Aorta (tissue), 5 donors: ENCODE measurements around the gene SLC25A47. TPM values are rescaled to one million over a fixed set of nuclear protein-coding genes. Genes with fewer than 3 reads are reported as not detected.
A peak's percentile ranks its signal among the peaks of the same experiment; 100 is the strongest.
"Not testable (repeated sequence)": the region's sequence is repeated elsewhere in the genome, so short reads cannot be mapped to it uniquely, and the experiment has no call there.

Experiments used
- ATAC-seq: fragments of 200-7000 bp; cut with Tn5 transposase; one replicate; pipeline ENCODE4 v1.9.1; 2022; ENCODE audit warnings: moderate library complexity; ENCODE audit not compliant: low FRiP score
- DNase-seq, 2 donors: peaks; one replicate each; pipeline ENCODE4 v3.0.0-alpha.2; 2020
- H3K27ac ChIP-seq, 2 donors: one replicate each; pipeline ENCODE4 v1.5.1; 2013; ENCODE audit warnings: low read length in 2 of 2, mild to moderate bottlenecking in 2 of 2, moderate library complexity in 2 of 2, control low read depth in 1 of 2, inconsistent platforms in 1 of 2, low read depth in 1 of 2
- H3K27me3 ChIP-seq, 2 donors: one replicate each; pipeline ENCODE4 v1.6.1; 2013; ENCODE audit warnings: control low read depth in 1 of 2, low read length in 1 of 2, mild to moderate bottlenecking in 1 of 2, moderate library complexity in 1 of 2; ENCODE audit not compliant: insufficient read depth in 2 of 2, control insufficient read depth in 1 of 2
- H3K36me3 ChIP-seq, 2 donors: one replicate each; pipeline ENCODE4 v1.6.1; 2013; ENCODE audit warnings: control low read depth in 1 of 2, low read length in 1 of 2, mild to moderate bottlenecking in 1 of 2; ENCODE audit not compliant: insufficient read depth in 2 of 2, control insufficient read depth in 1 of 2
- H3K4me1 ChIP-seq, 2 donors: one replicate each; pipeline ENCODE4 v1.6.1; 2013; ENCODE audit warnings: low read length in 2 of 2, control low read depth in 1 of 2, mild to moderate bottlenecking in 1 of 2, moderate library complexity in 1 of 2; ENCODE audit not compliant: insufficient read depth in 2 of 2, control insufficient read depth in 1 of 2
- H3K4me3 ChIP-seq, 2 donors: one replicate each; pipeline ENCODE4 v1.5.1; 2013; ENCODE audit warnings: low read length in 2 of 2, control low read depth in 1 of 2, mild to moderate bottlenecking in 1 of 2
- H3K9me3 ChIP-seq: one replicate; pipeline ENCODE4 v1.6.1; 2013; ENCODE audit warnings: mild to moderate bottlenecking, low read length; ENCODE audit not compliant: control insufficient read depth
- WGBS, 2 donors: extraction: QIAGEN DNeasy Blood & Tissue Kit; methylation state at CpG; one replicate each; pipeline ENCODE4 v1.1.7; 2013; 5-methylcytosine and 5-hydroxymethylcytosine counted together
- intact Hi-C, 2 donors: fragments of 100-400 bp; cut with DNase I; formaldehyde crosslinking; loops; one replicate each; pipeline versions ENCODE4 v1.14.2 to v1.15.0; 2022
- polyA plus RNA-seq, 2 donors: library from polyadenylated mRNA; stranded (reverse); fragments of 200-250 nt; gene quantifications; one replicate each; pipeline ENCODE4 v1.2.3, GENCODE V29; 2013
- total RNA-seq, 2 donors: library from RNA; stranded (reverse); fragmentation: NEBNext Ultra II Directional; extraction: Animal tissue kit (Norgen Biotek cat#: 25700); gene quantifications; one replicate each; pipeline ENCODE4 v1.2.1, GENCODE V29; 2021
- donor health status: healthy with polysubstance abuse.
- donor health status: Bipolar disorder and iron deficiency.
- donor health status: DM: no; HTN: no; CAD: no.
- donor health status: DM: no; HTN: no; CAD: no.
- donor health status: DM: yes; HTN: yes; CAD: no.

SLC25A47 gene
- total and polyA plus RNA-seq, 4 donors = not detected

- Histone ChIP-seq H3K27me3 (no peaks in the 10 kb centered on the region), H3K4me3 (no peak overlapping the region), H3K9me3 (no peaks in the 10 kb centered on the region), H3K4me1 (no peaks in the 10 kb centered on the region), H3K36me3 (peaks cover 0 to 2% of the 10 kb centered on the region in 2 donors), H3K27ac (no peak overlapping the region)
- intact Hi-C loops = no loop called here
- 78% methylated on average over 14 of the region's 14 CpGs for WGBS, 2 donors
- ATAC-seq (no peak), DNase-seq (peak; percentile 24 to 63)
These were observed 29.5 kb upstream of the SLC25A47 start for GRCh38 chr14:100293497-100294212.

GRCh38 chr14:100294213-100294962, 28.8 kb upstream of the SLC25A47 start:
- H3K4me1 ChIP-seq = no peaks in the 10 kb centered on the region
- WGBS, 2 donors = 64 to 70% methylated on average over 12 of the region's 12 CpGs
- H3K9me3 ChIP-seq = no peaks in the 10 kb centered on the region
- H3K36me3 ChIP-seq = peaks cover 0 to 2% of the 10 kb centered on the region in 2 donors
- ATAC-seq (no peak), DNase-seq (peak; percentile 40 to 69)
- H3K4me3 ChIP-seq = no peak overlapping the region
- intact Hi-C loops = no loop called here
- H3K27ac ChIP-seq = no peak overlapping the region
- H3K27me3 ChIP-seq = no peaks in the 10 kb centered on the region

GRCh38 chr14:100294963-100295330, 28.2 kb upstream of the SLC25A47 start:
- H3K36me3 ChIP-seq = peaks cover 0 to 2% of the 10 kb centered on the region in 2 donors
- H3K4me3 ChIP-seq = no peak overlapping the region
- intact Hi-C loops = no loop called here
- DNase-seq (peak; percentile 29 to 34), ATAC-seq (no peak)
- no peaks in the 10 kb centered on the region for H3K9me3 ChIP-seq
- no peak overlapping the region for H3K27ac ChIP-seq
- WGBS, 2 donors = 88 to 97% methylated on average over 2 of the region's 2 CpGs
- H3K4me1 ChIP-seq = no peaks in the 10 kb centered on the region
- no peaks in the 10 kb centered on the region for H3K27me3 ChIP-seq

GRCh38 chr14:100295376-100296105, 27.6 kb upstream of the SLC25A47 start:
- Histone ChIP-seq H3K36me3 (peaks cover 0 to 2% of the 10 kb centered on the region in 2 donors), H3K27ac (no peak overlapping the region), H3K4me3 (no peak overlapping the region), H3K27me3 (no peaks in the 10 kb centered on the region), H3K4me1 (no peaks in the 10 kb centered on the region), H3K9me3 (no peaks in the 10 kb centered on the region)
- WGBS, 2 donors = 95% methylated on average over 16 of the region's 16 CpGs
- intact Hi-C loops = no loop called here
- ATAC-seq = no peak
- peak; percentile 24 to 40 for DNase-seq

GRCh38 chr14:100296106-100296651, 27.0 kb upstream of the SLC25A47 start:
- WGBS, 2 donors = 83 to 84% methylated on average over 9 of the region's 9 CpGs
- no peaks in the 10 kb centered on the region for H3K4me1 ChIP-seq
- H3K9me3 ChIP-seq = no peaks in the 10 kb centered on the region
- peak; percentile 27 to 52 for DNase-seq
- peaks cover 0 to 2% of the 10 kb centered on the region in 2 donors for H3K36me3 ChIP-seq
- intact Hi-C loops = no loop called here
- no peak overlapping the region for H3K4me3 ChIP-seq
- H3K27ac ChIP-seq = no peak overlapping the region
- ATAC-seq = no peak
- no peaks in the 10 kb centered on the region for H3K27me3 ChIP-seq

GRCh38 chr14:100296729-100297128, 26.4 kb upstream of the SLC25A47 start:
- intact Hi-C loops, H3K9me3 ChIP-seq, H3K27me3 ChIP-seq, H3K36me3 ChIP-seq, ATAC-seq, H3K4me3 ChIP-seq, H3K4me1 ChIP-seq: not testable (repeated sequence)
- 70 to 72% methylated on average over 11 of the region's 11 CpGs for WGBS, 2 donors
- H3K27ac ChIP-seq = peak overlapping the region; percentile 22 to 23
- peak; percentile 45 to 48 for DNase-seq

GRCh38 chr14:100297320-100298300, 25.5 kb upstream of the SLC25A47 start:
- Histone ChIP-seq H3K9me3 (no peaks in the 10 kb centered on the region), H3K4me1 (no peaks in the 10 kb centered on the region), H3K4me3 (no peak overlapping the region), H3K36me3 (no peaks in the 10 kb centered on the region), H3K27ac (peak overlapping the region; percentile 22 to 23), H3K27me3 (no peaks in the 10 kb centered on the region)
- intact Hi-C loops = no loop called here
- DNase-seq (peak; percentile 86 to 91), ATAC-seq (peak; percentile 86)
- WGBS, 2 donors = 17 to 18% methylated on average over 30 of the region's 30 CpGs
